Superior temporal gyrus (tissue), 1 donor: Measurements from ENCODE around the gene PPFIA4.

Experiments
- DNase-seq: peaks from one replicate; pipeline ENCODE4 v3.0.0-alpha.2; 2016; ENCODE audit errors: extremely low spot score

The PPFIA4 gene

GRCh38 chr1:203099805-203100515 is 73.7 kb downstream of the PPFIA4 start:
- DNase-seq = no peak

GRCh38 chr1:203100516-203100869 is 74.2 kb downstream of the PPFIA4 start:
- DNase-seq = no peak

- DNase-seq = no peak
Measured at GRCh38 chr1:203101813-203102634, 75.7 kb downstream of the PPFIA4 start.

GRCh38 chr1:203103216-203103615 is 76.9 kb downstream of the PPFIA4 start:
- peak; percentile 38 for DNase-seq

- DNase-seq = no peak
Measured at GRCh38 chr1:203103829-203104495, 77.7 kb downstream of the PPFIA4 start.

- DNase-seq = no peak
Measured at GRCh38 chr1:203104789-203105390, 78.6 kb downstream of the PPFIA4 start.

- no peak for DNase-seq
Measured at GRCh38 chr1:203112475-203112874, 86.2 kb downstream of the PPFIA4 start.

- no peak for DNase-seq
Measured at GRCh38 chr1:203113308-203113707, 87.0 kb downstream of the PPFIA4 start.

GRCh38 chr1:203114202-203114601 is 87.9 kb downstream of the PPFIA4 start:
- DNase-seq = no peak

GRCh38 chr1:203116091-203116820 is 90.0 kb downstream of the PPFIA4 start:
- no peak for DNase-seq

- peak; percentile 71 for DNase-seq
Measured at GRCh38 chr1:203117611-203118575, 91.6 kb downstream of the PPFIA4 start.

- DNase-seq = no peak
Measured at GRCh38 chr1:203120325-203121153, 94.2 kb downstream of the PPFIA4 start.

- no peak for DNase-seq
Measured at GRCh38 chr1:203121186-203122015, 95.1 kb downstream of the PPFIA4 start.

GRCh38 chr1:203122159-203122558 is 95.9 kb downstream of the PPFIA4 start:
- no peak for DNase-seq

- no peak for DNase-seq
Measured at GRCh38 chr1:203124011-203124410, 97.7 kb downstream of the PPFIA4 start.

- no peak for DNase-seq
Measured at GRCh38 chr1:203124546-203125317, 98.4 kb downstream of the PPFIA4 start.

GRCh38 chr1:203126151-203126865 is 100.0 kb downstream of the PPFIA4 start:
- DNase-seq = peak; percentile 77
